IMR-90 (cell line): ENCODE measurements around the gene RHBDF1. TPM values are rescaled to one million over a fixed set of nuclear protein-coding genes. Genes with fewer than 3 reads are reported as not detected.

Experiments used
- ATAC-seq: fragments of 200-7000 bp; cut with Tn5 transposase; 2 replicates; pipeline ENCODE4 v1.9.1; 2020; ENCODE audit warnings: low read depth, mild to moderate bottlenecking, moderate library complexity
- BruUV-seq: library from RNA; stranded (reverse); fragments of 400-500 nt; replicated peaks from 2 replicates; lab custom pipeline; 2021; lab: Mats Ljungman, UMichigan
- CTCF ChIA-PET: fragments of 300-600 bp; formaldehyde crosslinking; extraction: SDS; loops from one replicate; lab custom pipeline; 2021; ENCODE audit warnings: antibody characterized with exemption; lab: Yijun Ruan, JAX
- POLR2A ChIA-PET: fragments of 300-600 bp; sonication (Branson Sonifier 250); formaldehyde crosslinking; loops from one replicate; lab custom pipeline; 2022; ENCODE audit warnings: antibody characterized with exemption; ENCODE audit not compliant: unreplicated experiment; lab: Charles Lee
- DNase-seq: peaks from one replicate; pipeline ENCODE4 v3.0.0; 2013
- H2AFZ ChIP-seq: replicated peaks from 2 replicates; pipeline ENCODE3; 2013; ENCODE audit warnings: low read length, mild to moderate bottlenecking; ENCODE audit not compliant: poor library complexity
- H2AK5ac ChIP-seq: 2 replicates; pipeline ENCODE4 v1.6.1; 2013; ENCODE audit warnings: low read depth, low read length, inconsistent platforms
- H2AK9ac ChIP-seq: replicated peaks from 2 replicates; pipeline ENCODE3; 2013; ENCODE audit warnings: mild to moderate bottlenecking, low read depth, low read length, moderate library complexity; ENCODE audit not compliant: poor library complexity
- H2BK120ac ChIP-seq: 2 replicates; pipeline ENCODE4 v1.6.1; 2013; ENCODE audit warnings: low read depth, low read length, inconsistent platforms
- H2BK15ac ChIP-seq: 3 replicates; pipeline ENCODE4 v1.6.1; 2013; ENCODE audit warnings: low read depth, low read length, inconsistent platforms
- H2BK20ac ChIP-seq: 2 replicates; pipeline ENCODE4 v1.6.1; 2013; ENCODE audit warnings: low read depth, mild to moderate bottlenecking, inconsistent platforms, low read length, moderate library complexity
- H2BK5ac ChIP-seq: 2 replicates; pipeline ENCODE4 v1.6.1; 2013; ENCODE audit warnings: mild to moderate bottlenecking, low read depth, low read length, inconsistent platforms; ENCODE audit not compliant: poor library complexity, severe bottlenecking
- H3K14ac ChIP-seq: replicated peaks from 2 replicates; pipeline ENCODE4 v1.6.1; 2013; ENCODE audit warnings: low read depth, low read length, inconsistent platforms
- H3K18ac ChIP-seq: 2 replicates; pipeline ENCODE4 v1.6.1; 2013; ENCODE audit warnings: low read depth, low read length, control low read depth
- H3K23ac ChIP-seq: 2 replicates; pipeline ENCODE4 v1.6.1; 2013; ENCODE audit warnings: low read depth, low read length, inconsistent platforms
- H3K27ac ChIP-seq: 2 replicates; pipeline ENCODE4 v1.5.1; 2013; ENCODE audit warnings: mild to moderate bottlenecking, control low read depth, low read length; ENCODE audit not compliant: insufficient read depth
- H3K27me3 ChIP-seq: 2 replicates; pipeline ENCODE4 v1.6.1; 2013; ENCODE audit warnings: low read length; ENCODE audit not compliant: control insufficient read depth, insufficient read depth
- H3K36me3 ChIP-seq: 2 replicates; pipeline ENCODE4 v1.6.1; 2013; ENCODE audit warnings: low read length, mixed read lengths; ENCODE audit not compliant: control insufficient read depth, insufficient read depth
- H3K4ac ChIP-seq: 2 replicates; pipeline ENCODE4 v1.6.1; 2013; ENCODE audit warnings: low read depth, low read length, inconsistent platforms
- H3K4me1 ChIP-seq: 2 replicates; pipeline ENCODE4 v1.6.1; 2013; ENCODE audit warnings: low read length, mixed read lengths; ENCODE audit not compliant: control insufficient read depth, insufficient read depth
- H3K4me2 ChIP-seq: 2 replicates; pipeline ENCODE4 v1.6.1; 2013; ENCODE audit warnings: low read depth, mild to moderate bottlenecking, control low read depth, low read length, moderate library complexity
- H3K4me3 ChIP-seq: 2 replicates; pipeline ENCODE4 v1.5.1; 2013; ENCODE audit warnings: low read depth, mild to moderate bottlenecking, control low read depth, low read length, moderate library complexity; ENCODE audit not compliant: insufficient read depth
- H3K56ac ChIP-seq: 2 replicates; pipeline ENCODE4 v1.6.1; 2013; ENCODE audit warnings: low read length, inconsistent platforms; ENCODE audit not compliant: insufficient read depth; ENCODE audit errors: extremely low read depth
- H3K79me1 ChIP-seq, 2 experiments: 2 replicates each; pipeline ENCODE4 v1.6.1; 2013; ENCODE audit warnings: low read length in 2 of 2, inconsistent platforms in 1 of 2, low read depth in 1 of 2
- H3K9ac ChIP-seq: 2 replicates; pipeline ENCODE4 v1.6.1; 2013; ENCODE audit warnings: low read depth, low read length, control low read depth
- H3K9me1 ChIP-seq: 2 replicates; pipeline ENCODE4 v1.6.1; 2013; ENCODE audit warnings: low read length, inconsistent platforms; ENCODE audit not compliant: insufficient read depth
- H3K9me3 ChIP-seq: 2 replicates; pipeline ENCODE4 v1.6.1; 2013; ENCODE audit warnings: low read length; ENCODE audit not compliant: control insufficient read depth, insufficient read depth
- H4K20me1 ChIP-seq: 2 replicates; pipeline ENCODE4 v1.6.1; 2013; ENCODE audit warnings: low read length, inconsistent platforms; ENCODE audit not compliant: insufficient read depth
- H4K5ac ChIP-seq: 2 replicates; pipeline ENCODE4 v1.6.1; 2013; ENCODE audit warnings: mild to moderate bottlenecking, low read depth, low read length, control low read depth
- H4K8ac ChIP-seq, 2 experiments: 2 replicates each; pipeline ENCODE4 v1.6.1; 2013; ENCODE audit warnings: low read depth in 2 of 2, low read length in 2 of 2, control low read depth in 1 of 2, inconsistent platforms in 1 of 2
- H4K91ac ChIP-seq: 2 replicates; pipeline ENCODE4 v1.6.1; 2013; ENCODE audit warnings: low read depth, low read length, inconsistent platforms; ENCODE audit not compliant: insufficient read depth
- BHLHE40 ChIP-seq: fragments of 150-350 bp; IDR thresholded peaks from 2 replicates; pipeline ENCODE4 v1.6.1; 2016; ENCODE audit warnings: mild to moderate bottlenecking, low read depth, low read length
- CEBPB ChIP-seq: IDR thresholded peaks from 2 replicates; pipeline ENCODE4 v1.6.1; 2012; ENCODE audit warnings: low read depth, low read length, improper control_type of control experiment
- CHD1 ChIP-seq: IDR thresholded peaks from 2 replicates; pipeline ENCODE4 v1.6.1; 2012; ENCODE audit warnings: low read depth, low read length, improper control_type of control experiment
- CTCF ChIP-seq: conservative IDR thresholded peaks from 2 replicates; pipeline ENCODE4 v1.5.1; 2012; ENCODE audit warnings: mild to moderate bottlenecking, low read depth, low read length, improper control_type of control experiment
- ELK1 ChIP-seq: fragments of 150-350 bp; IDR thresholded peaks from 2 replicates; pipeline ENCODE4 v1.6.1; 2016; ENCODE audit warnings: low read depth, mild to moderate bottlenecking, low read length, moderate library complexity, borderline replicate concordance
- FOS ChIP-seq: fragments of 150-350 bp; IDR thresholded peaks from 2 replicates; pipeline ENCODE4 v1.6.1; 2016; ENCODE audit warnings: low read depth, low read length
- MAFK ChIP-seq: IDR thresholded peaks from 2 replicates; pipeline ENCODE4 v1.6.1; 2012; ENCODE audit warnings: low read depth, low read length, improper control_type of control experiment
- MAZ ChIP-seq: IDR thresholded peaks from 2 replicates; pipeline ENCODE4 v1.6.1; 2012; ENCODE audit warnings: low read depth, mild to moderate bottlenecking, low read length, improper control_type of control experiment, moderate library complexity, borderline replicate concordance
- MXI1 ChIP-seq: IDR thresholded peaks from 2 replicates; pipeline ENCODE4 v1.6.1; 2012; ENCODE audit warnings: low read depth, mild to moderate bottlenecking, low read length, moderate library complexity, borderline replicate concordance
- NFE2L2 ChIP-seq: fragments of 150-350 bp; IDR thresholded peaks from 2 replicates; pipeline ENCODE4 v1.6.1; 2016; ENCODE audit warnings: low read depth, mild to moderate bottlenecking, low read length
- POLR2A ChIP-seq: IDR thresholded peaks from 2 replicates; pipeline ENCODE4 v1.6.1; 2012; ENCODE audit warnings: mild to moderate bottlenecking, low read depth, low read length
- RAD21 ChIP-seq: IDR thresholded peaks from 2 replicates; pipeline ENCODE4 v1.6.1; 2012; ENCODE audit warnings: low read length, improper control_type of control experiment
- RCOR1 ChIP-seq: IDR thresholded peaks from 2 replicates; pipeline ENCODE4 v1.6.1; 2012; ENCODE audit warnings: mild to moderate bottlenecking, low read length, improper control_type of control experiment; ENCODE audit not compliant: insufficient replicate concordance
- SMC3 ChIP-seq: fragments of 150-350 bp; IDR thresholded peaks from 2 replicates; pipeline ENCODE4 v1.6.1; 2016; ENCODE audit warnings: low read depth, mild to moderate bottlenecking, antibody characterized with exemption, low read length, moderate library complexity
- USF2 ChIP-seq: fragments of 150-350 bp; IDR thresholded peaks from 2 replicates; pipeline ENCODE4 v1.6.1; 2017; ENCODE audit warnings: mild to moderate bottlenecking, antibody characterized with exemption, low read length, low read depth
- WGBS, 2 experiments: methylation state at CpG; one replicate each; pipeline versions ENCODE4 v1.1.5 to v1.1.7; 2013; ENCODE audit warnings: missing lambda C conversion rate in 2 of 2; ENCODE audit not compliant: insufficient read length in 1 of 2; ENCODE audit errors: extremely low coverage in 2 of 2; 5-methylcytosine and 5-hydroxymethylcytosine counted together
- dilution Hi-C: fragments of 300-500 bp; cut with HindIII; formaldehyde crosslinking; loops from one replicate; pipeline ENCODE4 v1.14.3; 2018; ENCODE audit warnings: low sequenced_read_pairs; ENCODE audit not compliant: unreplicated experiment
- in situ Hi-C: fragments of 300-500 bp; cut with MboI; formaldehyde crosslinking; loops from 3 replicates; pipeline ENCODE4 v1.14.3; 2019; ENCODE audit warnings: low sequenced_read_pairs, inconsistent platforms, mixed read lengths
- intact Hi-C: fragments of 100-400 bp; cut with micrococcal nuclease; formaldehyde crosslinking; loops from 2 replicates; pipeline ENCODE4 v1.10.0; 2022
- polyA plus RNA-seq, 3 experiments: library from polyadenylated mRNA; depleted of rRNA; stranded (reverse); fragments of >200 nt; gene quantifications; 2 replicates each; pipeline ENCODE4 v1.2.3, GENCODE V29; 2012; ENCODE audit warnings: low replicate concordance in 1 of 3
- total RNA-seq: library from RNA; depleted of rRNA; stranded (reverse); fragments of >200 nt; gene quantifications from 2 replicates; pipeline ENCODE4 v1.2.3, GENCODE V29; 2012

Gene RHBDF1
- total and polyA plus RNA-seq, 2 of the 4 experiments (the other 2 are of a cell fraction): 13.8 to 86.6 TPM

GRCh38 chr16:102060-102855 is 29.8 kb upstream of the RHBDF1 start:
- in situ Hi-C loops: no loop called here
- Histone ChIP-seq H3K4ac (no peak overlapping the region), H2BK20ac (no peak overlapping the region), H3K79me1 (peaks cover 3 to 29% of the 10 kb centered on the region in 2 experiments; a peak in 2 of 4 replicates), H3K9me1 (no peaks in the 10 kb centered on the region), H3K4me2 (no peak overlapping the region), H2BK15ac (no peak overlapping the region), H3K36me3 (peaks cover 40% of the 10 kb centered on the region), H2AK5ac (no peak overlapping the region), H3K9me3 (no peaks in the 10 kb centered on the region), H3K14ac (no peak overlapping the region), H4K8ac (no peak overlapping the region), H4K5ac (no peak overlapping the region), H3K56ac (no peak overlapping the region), H3K23ac (no peak overlapping the region), H2AFZ (peak overlapping the region; percentile 14), H2BK120ac (no peak overlapping the region), H4K91ac (no peak overlapping the region), H4K20me1 (peaks cover 19% of the 10 kb centered on the region), H3K27me3 (no peaks in the 10 kb centered on the region), H2BK5ac (no peak overlapping the region), H3K27ac (no peak overlapping the region), H3K4me3 (no peak overlapping the region), H3K4me1 (peaks cover 3% of the 10 kb centered on the region; the same call in 1 of the 2 replicates), H3K18ac (no peak overlapping the region), H3K9ac (no peak overlapping the region), H2AK9ac (no peak overlapping the region)
- dilution Hi-C loops: no loop called here
- intact Hi-C loops: no loop called here
- POLR2A ChIA-PET: no interaction called here
- CTCF ChIA-PET: no interaction called here
- peak; percentile 31 for DNase-seq
- no peak for ATAC-seq
- no TSS peak for BruUV-seq
- 76% methylated on average over 15 of the region's 19 CpGs; no CpG with 5 or more reads in 1 of the 2 experiments for WGBS, 2 experiments
- TF ChIP-seq MAZ (no peak), USF2 (no peak), SMC3 (no peak), CHD1 (no peak), MAFK (no peak), CEBPB (no peak), RAD21 (no peak), POLR2A (no peak), RCOR1 (no peak), MXI1 (no peak), ELK1 (no peak), BHLHE40 (no peak), FOS (no peak), CTCF (no peak), NFE2L2 (no peak)
